Measurements from ENCODE around the gene TMPRSS15.

The TMPRSS15 gene

DNA sequence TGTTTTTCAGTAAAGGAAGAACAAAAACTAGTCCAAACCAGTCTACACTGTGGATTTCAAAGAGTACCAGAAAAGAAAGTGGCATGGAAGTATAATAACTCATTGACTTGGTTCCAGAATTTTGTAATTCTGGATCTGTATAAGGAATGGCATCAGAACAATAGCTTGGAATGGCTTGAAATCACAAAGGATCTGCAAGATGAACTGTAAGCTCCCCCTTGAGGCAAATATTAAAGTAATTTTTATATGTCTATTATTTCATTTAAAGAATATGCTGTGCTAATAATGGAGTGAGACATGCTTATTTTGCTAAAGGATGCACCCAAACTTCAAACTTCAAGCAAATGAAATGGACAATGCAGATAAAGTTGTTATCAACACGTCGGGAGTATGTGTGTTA is 137.6 kb downstream of the TMPRSS15 start:
- no peak overlapping the region for H2AFZ ChIP-seq (ENCODE audit: low read depth, low read length)
- no peak overlapping the region for H3K4me3 ChIP-seq (ENCODE audit: low read length)
- H3K27ac ChIP-seq (ENCODE audit: low read length), result no peak overlapping the region
- H3K79me2 ChIP-seq (ENCODE audit: low read length), result no peaks in the 10 kb centered on the region
- H3K4me1 ChIP-seq (ENCODE audit: low read length), result no peaks in the 10 kb centered on the region
- H3K27me3 ChIP-seq (ENCODE audit: low read depth, low read length), result no peaks in the 10 kb centered on the region
- H3K9ac ChIP-seq (ENCODE audit: low read length), result no peak overlapping the region
- no peaks in the 10 kb centered on the region for H3K9me3 ChIP-seq (ENCODE audit: insufficient read depth, low read length)
- H3K36me3 ChIP-seq (replicated peaks; ENCODE audit: low read depth, low read length), result no peaks in the 10 kb centered on the region
- H3K4me2 ChIP-seq (ENCODE audit: low read length), result no peak overlapping the region
- TF ChIP-seq CTCF (IDR thresholded peaks at IDR 0.05; ENCODE audit: low read depth, low read length) (no peak), EZH2phosphoT487 (IDR thresholded peaks at IDR 0.05; ENCODE audit: low read depth) (no peak)
- no peaks in the 10 kb centered on the region for H4K20me1 ChIP-seq (ENCODE audit: insufficient read depth, low read length)

DNA sequence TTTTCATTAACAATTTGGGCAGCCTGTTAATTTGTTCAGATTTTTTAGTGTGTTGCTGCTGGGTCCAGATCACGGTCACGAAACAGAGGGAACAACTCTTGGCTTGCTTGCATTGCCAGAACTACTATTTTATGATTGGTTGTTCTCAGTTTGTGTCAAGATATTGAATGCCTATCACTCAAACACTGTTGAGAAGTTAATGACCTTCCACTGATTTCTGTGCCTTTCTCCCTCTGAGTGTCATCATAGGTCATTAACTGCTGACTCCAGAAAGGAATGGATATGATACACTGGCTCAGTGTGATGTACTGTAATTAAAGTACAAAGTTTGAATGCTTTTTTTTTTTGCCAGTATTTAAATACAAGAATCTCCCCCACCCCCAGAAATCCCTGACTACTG is 149.8 kb downstream of the TMPRSS15 start:
- no peak overlapping the region for H3K27ac ChIP-seq (ENCODE audit: low read length)
- no peaks in the 10 kb centered on the region for H3K36me3 ChIP-seq (replicated peaks; ENCODE audit: low read depth, low read length)
- H4K20me1 ChIP-seq (ENCODE audit: insufficient read depth, low read length), result no peaks in the 10 kb centered on the region
- TF ChIP-seq CTCF (IDR thresholded peaks at IDR 0.05; ENCODE audit: low read depth, low read length) (no peak), EZH2phosphoT487 (IDR thresholded peaks at IDR 0.05; ENCODE audit: low read depth) (no peak)
- H3K79me2 ChIP-seq (ENCODE audit: low read length), result no peaks in the 10 kb centered on the region
- H3K27me3 ChIP-seq (ENCODE audit: low read depth, low read length), result no peaks in the 10 kb centered on the region
- H3K9ac ChIP-seq (ENCODE audit: low read length), result no peak overlapping the region
- H2AFZ ChIP-seq (ENCODE audit: low read depth, low read length), result no peak overlapping the region
- H3K9me3 ChIP-seq (ENCODE audit: insufficient read depth, low read length), result no peaks in the 10 kb centered on the region
- no peaks in the 10 kb centered on the region for H3K4me1 ChIP-seq (ENCODE audit: low read length)
- H3K4me3 ChIP-seq (ENCODE audit: low read length), result no peak overlapping the region
- no peak overlapping the region for H3K4me2 ChIP-seq (ENCODE audit: low read length)

- Histone ChIP-seq H3K27me3 (ENCODE audit: low read depth, low read length) (no peaks in the 10 kb centered on the region), H3K36me3 (replicated peaks; ENCODE audit: low read depth, low read length) (no peaks in the 10 kb centered on the region), H3K79me2 (ENCODE audit: low read length) (no peaks in the 10 kb centered on the region), H2AFZ (ENCODE audit: low read depth, low read length) (no peak overlapping the region), H3K4me1 (ENCODE audit: low read length) (no peaks in the 10 kb centered on the region), H3K4me2 (ENCODE audit: low read length) (no peak overlapping the region), H3K4me3 (ENCODE audit: low read length) (no peak overlapping the region), H3K9ac (ENCODE audit: low read length) (no peak overlapping the region), H3K27ac (ENCODE audit: low read length) (no peak overlapping the region), H3K9me3 (ENCODE audit: insufficient read depth, low read length) (no peaks in the 10 kb centered on the region), H4K20me1 (ENCODE audit: insufficient read depth, low read length) (no peaks in the 10 kb centered on the region)
- TF ChIP-seq EZH2phosphoT487 (IDR thresholded peaks at IDR 0.05; ENCODE audit: low read depth) (no peak), CTCF (IDR thresholded peaks at IDR 0.05; ENCODE audit: low read depth, low read length) (no peak)
Measured at GRCh38 chr21:18253221-18253620, 150.4 kb downstream of the TMPRSS15 start.

GRCh38 chr21:18252680-18253079 is 150.9 kb downstream of the TMPRSS15 start:
- no peaks in the 10 kb centered on the region for H4K20me1 ChIP-seq (ENCODE audit: insufficient read depth, low read length)
- H3K9ac ChIP-seq (ENCODE audit: low read length), result no peak overlapping the region
- H3K27ac ChIP-seq (ENCODE audit: low read length), result no peak overlapping the region
- no peak overlapping the region for H3K4me2 ChIP-seq (ENCODE audit: low read length)
- no peaks in the 10 kb centered on the region for H3K4me1 ChIP-seq (ENCODE audit: low read length)
- H3K4me3 ChIP-seq (ENCODE audit: low read length), result no peak overlapping the region
- H2AFZ ChIP-seq (ENCODE audit: low read depth, low read length), result no peak overlapping the region
- H3K9me3 ChIP-seq (ENCODE audit: insufficient read depth, low read length), result no peaks in the 10 kb centered on the region
- H3K79me2 ChIP-seq (ENCODE audit: low read length), result no peaks in the 10 kb centered on the region
- no peak for TF ChIP-seq CTCF (IDR thresholded peaks at IDR 0.05; ENCODE audit: low read depth, low read length)
- TF ChIP-seq EZH2phosphoT487 (IDR thresholded peaks at IDR 0.05; ENCODE audit: low read depth), result no peak
- no peaks in the 10 kb centered on the region for H3K36me3 ChIP-seq (replicated peaks; ENCODE audit: low read depth, low read length)
- no peaks in the 10 kb centered on the region for H3K27me3 ChIP-seq (ENCODE audit: low read depth, low read length)
